ENCODE data around the gene MUTYH. TPM values are rescaled to one million over a fixed set of nuclear protein-coding genes. Genes with fewer than 3 reads are reported as not detected.
A peak's percentile ranks its signal among the peaks of the same experiment; 100 is the strongest.

Gene MUTYH
- polyA plus RNA-seq, 1 donor from 2014 or later = 59.8 TPM

- Histone ChIP-seq H3K79me2 (replicated peaks; ENCODE audit: insufficient read depth, low read length) (peaks cover 9% of the 10 kb centered on the region), H2AFZ (ENCODE audit: low read depth, low read length) (no peak overlapping the region), H3K9me3 (ENCODE audit: low read length) (no peaks in the 10 kb centered on the region), H3K4me2 (ENCODE audit: low read length) (peak overlapping the region; percentile 86), H3K27me3 (ENCODE audit: insufficient read depth, low read depth, low read length) (no peaks in the 10 kb centered on the region), H4K20me1 (ENCODE audit: insufficient read depth) (no peaks in the 10 kb centered on the region), H3K9ac (ENCODE audit: low read length) (peak overlapping the region; percentile 93), H3K36me3 (ENCODE audit: insufficient read depth, low read length) (peaks cover 5% of the 10 kb centered on the region), H3F3A (ENCODE audit: insufficient read depth, low read length, poor library complexity, severe bottlenecking) (no peaks in the 10 kb centered on the region), H3K9me2 (ENCODE audit: insufficient read depth, low read length) (no peaks in the 10 kb centered on the region), H3K27ac (ENCODE audit: low read length) (peak overlapping the region; percentile 89), H3K4me3 (ENCODE audit: low read length) (peak overlapping the region; percentile 91)
- no peak for TF ChIP-seq TAF1 (IDR thresholded peaks at IDR 0.05; ENCODE audit: low read depth)
- no peak for TF ChIP-seq SMC3 (conservative IDR thresholded peaks at IDR 0.05; ENCODE audit: poor library complexity)
- TF ChIP-seq MXI1 (conservative IDR thresholded peaks at IDR 0.05; ENCODE audit: poor library complexity, severe bottlenecking) = no peak
- TF ChIP-seq EZH2 (IDR thresholded peaks at IDR 0.05; ENCODE audit: borderline replicate concordance, insufficient read depth, low read length, poor library complexity, severe bottlenecking) = no peak
- TF ChIP-seq, protein P1, sequence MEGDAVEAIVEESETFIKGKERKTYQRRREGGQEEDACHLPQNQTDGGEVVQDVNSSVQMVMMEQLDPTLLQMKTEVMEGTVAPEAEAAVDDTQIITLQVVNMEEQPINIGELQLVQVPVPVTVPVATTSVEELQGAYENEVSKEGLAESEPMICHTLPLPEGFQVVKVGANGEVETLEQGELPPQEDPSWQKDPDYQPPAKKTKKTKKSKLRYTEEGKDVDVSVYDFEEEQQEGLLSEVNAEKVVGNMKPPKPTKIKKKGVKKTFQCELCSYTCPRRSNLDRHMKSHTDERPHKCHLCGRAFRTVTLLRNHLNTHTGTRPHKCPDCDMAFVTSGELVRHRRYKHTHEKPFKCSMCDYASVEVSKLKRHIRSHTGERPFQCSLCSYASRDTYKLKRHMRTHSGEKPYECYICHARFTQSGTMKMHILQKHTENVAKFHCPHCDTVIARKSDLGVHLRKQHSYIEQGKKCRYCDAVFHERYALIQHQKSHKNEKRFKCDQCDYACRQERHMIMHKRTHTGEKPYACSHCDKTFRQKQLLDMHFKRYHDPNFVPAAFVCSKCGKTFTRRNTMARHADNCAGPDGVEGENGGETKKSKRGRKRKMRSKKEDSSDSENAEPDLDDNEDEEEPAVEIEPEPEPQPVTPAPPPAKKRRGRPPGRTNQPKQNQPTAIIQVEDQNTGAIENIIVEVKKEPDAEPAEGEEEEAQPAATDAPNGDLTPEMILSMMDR (IDR thresholded peaks at IDR 0.05; ENCODE audit: poor library complexity, severe bottlenecking) = no peak
- TF ChIP-seq POLR2AphosphoS5 (IDR thresholded peaks at IDR 0.05) = no peak
- no peak for TF ChIP-seq EP300 (conservative IDR thresholded peaks at IDR 0.05; ENCODE audit: poor library complexity, severe bottlenecking)
- TF ChIP-seq, protein P2, sequence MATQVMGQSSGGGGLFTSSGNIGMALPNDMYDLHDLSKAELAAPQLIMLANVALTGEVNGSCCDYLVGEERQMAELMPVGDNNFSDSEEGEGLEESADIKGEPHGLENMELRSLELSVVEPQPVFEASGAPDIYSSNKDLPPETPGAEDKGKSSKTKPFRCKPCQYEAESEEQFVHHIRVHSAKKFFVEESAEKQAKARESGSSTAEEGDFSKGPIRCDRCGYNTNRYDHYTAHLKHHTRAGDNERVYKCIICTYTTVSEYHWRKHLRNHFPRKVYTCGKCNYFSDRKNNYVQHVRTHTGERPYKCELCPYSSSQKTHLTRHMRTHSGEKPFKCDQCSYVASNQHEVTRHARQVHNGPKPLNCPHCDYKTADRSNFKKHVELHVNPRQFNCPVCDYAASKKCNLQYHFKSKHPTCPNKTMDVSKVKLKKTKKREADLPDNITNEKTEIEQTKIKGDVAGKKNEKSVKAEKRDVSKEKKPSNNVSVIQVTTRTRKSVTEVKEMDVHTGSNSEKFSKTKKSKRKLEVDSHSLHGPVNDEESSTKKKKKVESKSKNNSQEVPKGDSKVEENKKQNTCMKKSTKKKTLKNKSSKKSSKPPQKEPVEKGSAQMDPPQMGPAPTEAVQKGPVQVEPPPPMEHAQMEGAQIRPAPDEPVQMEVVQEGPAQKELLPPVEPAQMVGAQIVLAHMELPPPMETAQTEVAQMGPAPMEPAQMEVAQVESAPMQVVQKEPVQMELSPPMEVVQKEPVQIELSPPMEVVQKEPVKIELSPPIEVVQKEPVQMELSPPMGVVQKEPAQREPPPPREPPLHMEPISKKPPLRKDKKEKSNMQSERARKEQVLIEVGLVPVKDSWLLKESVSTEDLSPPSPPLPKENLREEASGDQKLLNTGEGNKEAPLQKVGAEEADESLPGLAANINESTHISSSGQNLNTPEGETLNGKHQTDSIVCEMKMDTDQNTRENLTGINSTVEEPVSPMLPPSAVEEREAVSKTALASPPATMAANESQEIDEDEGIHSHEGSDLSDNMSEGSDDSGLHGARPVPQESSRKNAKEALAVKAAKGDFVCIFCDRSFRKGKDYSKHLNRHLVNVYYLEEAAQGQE (IDR thresholded peaks at IDR 0.05; ENCODE audit: borderline replicate concordance) = no peak
- TF ChIP-seq RAD21 (conservative IDR thresholded peaks at IDR 0.05) = no peak
These were observed 701 bp upstream of the MUTYH start for GRCh38 chr1:45340816-45341466.

- Histone ChIP-seq H3K79me2 (replicated peaks; ENCODE audit: insufficient read depth, low read length) (peaks cover 9% of the 10 kb centered on the region), H3F3A (ENCODE audit: insufficient read depth, low read length, poor library complexity, severe bottlenecking) (no peaks in the 10 kb centered on the region), H3K36me3 (ENCODE audit: insufficient read depth, low read length) (peaks cover 3% of the 10 kb centered on the region), H3K27me3 (ENCODE audit: insufficient read depth, low read depth, low read length) (no peaks in the 10 kb centered on the region), H4K20me1 (ENCODE audit: insufficient read depth) (no peaks in the 10 kb centered on the region), H3K4me2 (ENCODE audit: low read length) (no peak overlapping the region), H3K9ac (ENCODE audit: low read length) (no peak overlapping the region), H2AFZ (ENCODE audit: low read depth, low read length) (no peak overlapping the region), H3K27ac (ENCODE audit: low read length) (no peak overlapping the region), H3K9me2 (ENCODE audit: insufficient read depth, low read length) (no peaks in the 10 kb centered on the region), H3K4me3 (ENCODE audit: low read length) (no peak overlapping the region), H3K9me3 (ENCODE audit: low read length) (no peaks in the 10 kb centered on the region)
- TF ChIP-seq RAD21 (conservative IDR thresholded peaks at IDR 0.05) (no peak), MXI1 (conservative IDR thresholded peaks at IDR 0.05; ENCODE audit: poor library complexity, severe bottlenecking) (no peak), TAF1 (IDR thresholded peaks at IDR 0.05; ENCODE audit: low read depth) (no peak), EZH2 (IDR thresholded peaks at IDR 0.05; ENCODE audit: borderline replicate concordance, insufficient read depth, low read length, poor library complexity, severe bottlenecking) (no peak), SMC3 (conservative IDR thresholded peaks at IDR 0.05; ENCODE audit: poor library complexity) (no peak), POLR2AphosphoS5 (IDR thresholded peaks at IDR 0.05) (no peak), EP300 (conservative IDR thresholded peaks at IDR 0.05; ENCODE audit: poor library complexity, severe bottlenecking) (no peak)
- TF ChIP-seq, protein P2 (IDR thresholded peaks at IDR 0.05; ENCODE audit: borderline replicate concordance) = no peak
- TF ChIP-seq, protein P1 (IDR thresholded peaks at IDR 0.05; ENCODE audit: poor library complexity, severe bottlenecking) = no peak
These were observed 2.5 kb downstream of the MUTYH start for GRCh38 chr1:45337630-45338325.
